Ovary (tissue), 3 donors: ENCODE results near the gene SLC6A4.

Experiments
- CTCF ChIP-seq, 3 donors: fragments of 450-650 bp in 2 of 3; fragments of 200-600 bp in 1 of 3; IDR thresholded peaks; one replicate each; pipeline versions ENCODE4 v1.5.1 to v1.8.0; 2016 to 2022; ENCODE audit warnings: antibody characterized with exemption in 3 of 3, mild to moderate bottlenecking in 1 of 3
- EP300 ChIP-seq: sonication (generic); formaldehyde crosslinking; IDR thresholded peaks from one replicate; pipeline ENCODE4 v1.6.1; 2017; ENCODE audit warnings: antibody characterized with exemption
- POLR2A ChIP-seq: fragments of 450-650 bp; IDR thresholded peaks from one replicate; pipeline ENCODE4 v1.6.1; 2017; ENCODE audit warnings: antibody characterized with exemption, mild to moderate bottlenecking, moderate library complexity
- donor health status: DM: no; HTN: no; CAD: no.

GRCh38 chr17:30224419-30224960 is 11.0 kb downstream of the SLC6A4 start:
- TF ChIP-seq EP300 = no peak
- no peak for TF ChIP-seq CTCF (IDR thresholded peaks at IDR 0.05)
- TF ChIP-seq POLR2A = no peak
